Measurements from ENCODE around the gene RASD2. TPM values are rescaled to one million over a fixed set of nuclear protein-coding genes. Genes with fewer than 3 reads are reported as not detected.

Gene RASD2
- total RNA-seq, 1 donor from 2014 or later = 3.6 TPM

DNA sequence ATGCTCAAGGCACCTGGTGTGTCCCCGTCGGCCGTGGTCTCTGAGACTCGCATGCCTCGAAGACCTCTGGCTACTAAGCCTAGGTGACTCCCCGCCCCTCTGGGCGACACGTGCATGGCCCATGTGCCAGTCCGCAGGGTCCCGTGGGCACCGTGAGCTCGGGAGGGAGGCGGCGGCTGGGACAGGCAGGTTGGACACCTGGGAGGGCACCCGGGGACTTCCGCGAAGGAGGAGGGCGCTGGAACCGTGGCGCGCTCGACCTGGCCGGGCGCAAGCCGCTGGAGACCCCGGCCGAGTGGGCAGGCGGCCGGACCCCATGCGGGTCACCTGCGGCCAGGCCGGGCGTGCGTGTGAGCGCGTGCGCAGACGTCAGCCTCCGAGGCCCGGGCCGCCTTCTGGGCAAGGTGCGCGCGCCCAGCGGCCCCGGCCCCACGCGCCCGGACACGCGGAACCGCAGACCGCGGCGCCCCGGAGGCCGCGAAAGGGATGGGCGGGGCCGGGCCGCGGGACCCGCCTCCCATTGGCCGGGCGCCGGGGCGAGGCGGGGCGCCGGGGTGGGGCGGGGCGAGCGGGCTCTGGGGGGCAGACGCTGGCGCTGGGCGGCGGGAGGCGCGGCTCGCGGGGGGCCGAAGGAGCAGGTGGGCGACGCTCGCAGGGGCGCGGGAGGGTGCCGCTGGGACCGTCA, 579 bp upstream of the RASD2 start:
- DNase-seq = peak; percentile 61
- Histone ChIP-seq H3K27ac (peak overlapping the region; percentile 46), H3K27me3 (ENCODE audit: low read depth) (peaks cover 30% of the 10 kb centered on the region), H3K36me3 (no peaks in the 10 kb centered on the region), H3K4me1 (peaks cover 27% of the 10 kb centered on the region), H3K4me3 (peak overlapping the region; percentile 62), H3K9me3 (no peaks in the 10 kb centered on the region)
- TF ChIP-seq, protein P1, sequence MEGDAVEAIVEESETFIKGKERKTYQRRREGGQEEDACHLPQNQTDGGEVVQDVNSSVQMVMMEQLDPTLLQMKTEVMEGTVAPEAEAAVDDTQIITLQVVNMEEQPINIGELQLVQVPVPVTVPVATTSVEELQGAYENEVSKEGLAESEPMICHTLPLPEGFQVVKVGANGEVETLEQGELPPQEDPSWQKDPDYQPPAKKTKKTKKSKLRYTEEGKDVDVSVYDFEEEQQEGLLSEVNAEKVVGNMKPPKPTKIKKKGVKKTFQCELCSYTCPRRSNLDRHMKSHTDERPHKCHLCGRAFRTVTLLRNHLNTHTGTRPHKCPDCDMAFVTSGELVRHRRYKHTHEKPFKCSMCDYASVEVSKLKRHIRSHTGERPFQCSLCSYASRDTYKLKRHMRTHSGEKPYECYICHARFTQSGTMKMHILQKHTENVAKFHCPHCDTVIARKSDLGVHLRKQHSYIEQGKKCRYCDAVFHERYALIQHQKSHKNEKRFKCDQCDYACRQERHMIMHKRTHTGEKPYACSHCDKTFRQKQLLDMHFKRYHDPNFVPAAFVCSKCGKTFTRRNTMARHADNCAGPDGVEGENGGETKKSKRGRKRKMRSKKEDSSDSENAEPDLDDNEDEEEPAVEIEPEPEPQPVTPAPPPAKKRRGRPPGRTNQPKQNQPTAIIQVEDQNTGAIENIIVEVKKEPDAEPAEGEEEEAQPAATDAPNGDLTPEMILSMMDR (IDR thresholded peaks at IDR 0.05) = no peak
- intact Hi-C loops (cut with DNase I) = no loop called here
- ATAC-seq = peak; percentile 85

DNA sequence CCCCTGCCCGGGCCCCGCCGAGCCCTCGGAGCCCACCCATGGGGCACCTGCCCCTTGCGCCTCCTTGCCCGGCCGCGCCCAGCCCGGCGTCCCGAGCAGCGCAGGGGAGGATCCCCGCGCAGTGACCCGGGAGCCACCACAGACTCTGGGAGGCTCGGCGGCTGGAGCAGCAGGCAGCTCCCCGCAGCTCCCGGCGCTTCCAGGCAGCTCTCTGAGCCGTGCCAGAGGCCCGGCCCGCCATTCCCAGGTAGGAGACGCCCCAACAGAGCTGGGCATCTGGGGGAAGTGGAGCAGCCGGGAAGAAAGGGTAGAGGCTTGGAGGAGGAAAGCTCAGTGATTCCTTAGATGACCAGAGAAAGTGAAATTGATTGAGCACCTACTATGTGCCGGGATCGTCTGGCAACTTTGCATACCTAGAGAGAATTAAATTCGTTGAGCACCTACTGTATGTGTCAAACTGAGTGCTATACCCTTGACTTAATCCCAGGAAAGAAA, 670 bp downstream of the RASD2 start:
- Histone ChIP-seq H3K4me3 (peak overlapping the region; percentile 62), H3K27me3 (ENCODE audit: low read depth) (peaks cover 30% of the 10 kb centered on the region), H3K9me3 (no peaks in the 10 kb centered on the region), H3K27ac (no peak overlapping the region), H3K4me1 (peaks cover 21% of the 10 kb centered on the region), H3K36me3 (no peaks in the 10 kb centered on the region)
- TF ChIP-seq, protein P1 (IDR thresholded peaks at IDR 0.05) = no peak
- intact Hi-C loops (cut with DNase I) = no loop called here
- no peak for DNase-seq
- peak in 1 of 2 donors; percentile 22 for ATAC-seq

DNA sequence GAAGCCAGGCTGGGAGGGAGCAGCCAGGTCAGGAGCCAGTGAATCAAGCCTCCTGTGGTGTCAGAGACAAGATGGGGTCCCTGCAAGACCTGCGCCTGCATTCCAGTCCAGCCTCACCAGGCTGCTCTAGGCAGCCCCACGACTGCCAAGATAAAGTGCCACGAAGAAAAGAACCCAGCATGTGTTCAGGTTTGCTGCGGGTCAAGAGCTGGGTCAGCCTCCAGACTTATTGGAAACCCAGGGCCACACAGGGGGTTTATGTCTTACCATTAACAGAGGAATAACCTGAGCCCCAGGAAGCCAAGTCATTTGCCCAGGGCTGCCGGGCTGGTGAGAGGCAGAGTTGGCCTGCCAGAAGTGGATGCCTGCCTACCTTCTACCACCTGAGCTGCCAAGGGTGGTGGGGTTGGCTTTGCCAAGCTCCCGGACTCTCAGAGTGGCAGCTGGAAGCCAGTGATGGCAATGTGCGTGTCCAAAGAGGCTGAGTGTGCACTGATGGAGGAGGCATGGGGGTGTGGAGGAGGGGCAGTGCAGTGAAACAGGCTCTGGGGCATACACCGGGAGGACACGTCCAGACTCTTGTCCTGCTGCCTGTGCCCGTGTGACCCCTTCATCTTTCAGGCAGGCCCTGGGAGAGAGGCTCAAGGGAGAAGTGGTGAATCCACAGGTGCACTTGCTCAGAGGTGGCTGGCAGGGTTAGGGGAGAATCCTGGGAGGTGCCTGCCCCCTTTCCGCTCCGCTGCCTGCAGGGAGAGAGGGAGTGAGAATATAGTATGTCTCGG, 1.7 kb downstream of the RASD2 start:
- Histone ChIP-seq H3K36me3 (no peaks in the 10 kb centered on the region), H3K4me3 (peak overlapping the region; percentile 62), H3K27me3 (ENCODE audit: low read depth) (peaks cover 30% of the 10 kb centered on the region), H3K27ac (no peak overlapping the region), H3K4me1 (peaks cover 20% of the 10 kb centered on the region), H3K9me3 (no peaks in the 10 kb centered on the region)
- ATAC-seq (no peak), DNase-seq (no peak)
- intact Hi-C loops (cut with DNase I) = no loop called here
- TF ChIP-seq, protein P1 (IDR thresholded peaks at IDR 0.05) = no peak

DNA sequence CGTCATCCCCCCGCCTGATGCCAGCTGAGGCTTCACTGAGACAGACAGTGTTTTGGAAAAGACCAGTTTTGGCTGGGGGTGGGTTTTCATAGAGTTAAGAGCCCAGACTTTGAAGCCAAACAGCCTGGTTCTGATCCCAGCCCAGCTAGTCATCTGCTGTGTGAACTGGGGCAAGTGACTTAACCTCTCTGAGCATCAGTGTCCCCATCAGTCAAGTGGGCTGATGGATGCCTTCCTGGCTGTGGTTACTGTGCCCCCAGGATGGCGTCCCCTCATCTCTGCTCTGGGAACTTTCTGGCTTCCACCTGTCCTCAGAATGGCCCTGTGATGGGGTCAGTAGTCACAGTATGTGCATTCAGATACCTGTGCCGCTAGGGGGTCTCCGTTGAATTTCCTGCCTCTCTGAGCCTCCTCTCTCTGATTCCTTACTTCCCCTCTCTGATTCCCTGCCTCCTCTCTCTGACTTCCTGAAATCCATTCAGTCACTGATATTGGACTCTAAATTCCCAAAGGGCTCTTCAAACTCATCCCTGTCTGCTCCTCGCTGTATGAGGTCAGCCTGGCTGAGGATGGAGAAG, 2.4 kb downstream of the RASD2 start:
- TF ChIP-seq, protein P1 (IDR thresholded peaks at IDR 0.05) = no peak
- Histone ChIP-seq H3K36me3 (no peaks in the 10 kb centered on the region), H3K27me3 (ENCODE audit: low read depth) (peaks cover 30% of the 10 kb centered on the region), H3K4me1 (peaks cover 20% of the 10 kb centered on the region), H3K9me3 (no peaks in the 10 kb centered on the region), H3K27ac (no peak overlapping the region), H3K4me3 (peak overlapping the region; percentile 62)
- ATAC-seq (no peak), DNase-seq (no peak)
- intact Hi-C loops (cut with DNase I) = no loop called here

DNA sequence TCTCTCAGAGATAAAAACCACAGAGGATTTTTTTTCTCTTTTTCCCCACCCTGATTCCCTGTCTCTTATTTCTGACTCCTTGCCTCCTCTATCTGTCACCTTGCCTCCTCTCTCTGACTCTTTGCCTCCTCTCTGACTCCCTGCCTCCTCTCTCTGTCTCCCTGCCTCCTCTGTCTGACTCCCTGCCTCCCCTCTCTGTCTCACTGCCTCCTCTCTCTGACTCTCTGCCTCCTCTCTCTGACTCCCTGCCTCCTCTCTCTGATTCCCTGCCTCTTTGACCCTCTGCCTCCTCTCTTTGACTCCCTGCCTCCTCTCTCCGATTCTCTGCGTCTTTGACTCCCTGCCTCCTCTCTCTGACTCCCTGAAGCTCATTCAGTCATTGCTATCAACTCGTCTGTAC, 3.1 kb downstream of the RASD2 start:
- Histone ChIP-seq H3K4me1 (peaks cover 20% of the 10 kb centered on the region), H3K9me3 (no peaks in the 10 kb centered on the region), H3K36me3 (no peaks in the 10 kb centered on the region), H3K27me3 (ENCODE audit: low read depth) (peaks cover 30% of the 10 kb centered on the region), H3K27ac (no peak overlapping the region), H3K4me3 (no peak overlapping the region)
- DNase-seq (no peak), ATAC-seq (no peak)
- intact Hi-C loops (cut with DNase I) = no loop called here
- TF ChIP-seq, protein P1 (IDR thresholded peaks at IDR 0.05) = no peak
